GM19351 (cell line): ENCODE data around the gene C18orf63.
"Not testable (repeated sequence)": the region's sequence is repeated elsewhere in the genome, so short reads cannot be mapped to it uniquely, and the experiment has no call there.

Experiments
- ATAC-seq: cut with Tn5 transposase; IDR thresholded peaks from one replicate; pipeline ENCODE4 v1.9.1; 2021; ENCODE audit warnings: mild to moderate bottlenecking, moderate library complexity; ENCODE audit not compliant: unreplicated experiment

C18orf63 gene

GRCh38 chr18:74326231-74326630 lies 10.6 kb downstream of the C18orf63 start:
- no peak for ATAC-seq

DNA sequence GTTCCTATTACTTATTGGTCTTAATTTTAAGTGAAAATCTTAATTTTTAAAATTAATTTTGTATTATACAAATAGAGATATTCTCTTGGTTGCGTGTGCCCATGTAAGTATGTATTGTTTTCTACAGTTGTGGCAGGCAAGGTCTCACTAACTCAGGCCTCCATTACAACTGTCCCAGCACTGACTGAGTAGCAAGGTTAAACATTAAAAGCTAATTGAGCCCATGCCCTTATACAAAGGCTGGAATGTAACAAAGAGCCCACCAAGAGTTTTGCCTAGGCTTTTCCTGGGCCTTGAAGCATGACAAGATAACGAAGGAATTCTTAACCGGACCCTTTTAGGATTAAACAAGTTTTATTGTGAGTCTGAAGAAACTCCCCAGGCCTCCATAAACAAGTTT lies 11.2 kb downstream of the C18orf63 start:
- ATAC-seq = not testable (repeated sequence)

- no peak for ATAC-seq
Measured at GRCh38 chr18:74328206-74328605, 12.6 kb downstream of the C18orf63 start.

DNA sequence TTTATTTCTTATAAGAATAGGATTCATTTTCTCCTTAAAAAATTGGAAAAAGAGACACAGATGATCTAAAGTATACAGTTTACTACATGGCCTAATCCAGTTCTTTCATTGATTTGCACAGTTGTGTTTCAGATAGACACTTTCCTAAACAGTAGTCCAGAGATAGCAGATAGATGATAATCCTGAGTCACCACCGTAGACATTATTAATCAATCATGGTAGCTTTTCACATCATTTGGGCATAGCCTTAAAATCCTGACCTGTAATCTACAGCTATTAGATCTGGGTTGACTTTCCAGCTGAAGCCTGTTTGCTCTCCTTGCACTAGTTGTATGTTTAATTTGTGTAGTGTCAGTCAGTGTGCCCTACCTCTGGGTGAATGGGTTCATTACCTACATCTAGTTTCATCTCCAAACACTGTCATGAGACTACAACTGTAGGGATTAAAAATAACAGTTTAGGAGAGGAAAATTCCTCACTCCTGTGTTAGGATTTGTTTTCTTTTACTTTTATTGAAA lies 14.1 kb downstream of the C18orf63 start:
- ATAC-seq = no peak

GRCh38 chr18:74331404-74331803 lies 15.8 kb downstream of the C18orf63 start:
- peak; percentile 69 for ATAC-seq

GRCh38 chr18:74333091-74333490 lies 17.5 kb downstream of the C18orf63 start:
- no peak for ATAC-seq

- peak; percentile 77 for ATAC-seq
Measured at GRCh38 chr18:74334242-74334893, 18.7 kb downstream of the C18orf63 start.

DNA sequence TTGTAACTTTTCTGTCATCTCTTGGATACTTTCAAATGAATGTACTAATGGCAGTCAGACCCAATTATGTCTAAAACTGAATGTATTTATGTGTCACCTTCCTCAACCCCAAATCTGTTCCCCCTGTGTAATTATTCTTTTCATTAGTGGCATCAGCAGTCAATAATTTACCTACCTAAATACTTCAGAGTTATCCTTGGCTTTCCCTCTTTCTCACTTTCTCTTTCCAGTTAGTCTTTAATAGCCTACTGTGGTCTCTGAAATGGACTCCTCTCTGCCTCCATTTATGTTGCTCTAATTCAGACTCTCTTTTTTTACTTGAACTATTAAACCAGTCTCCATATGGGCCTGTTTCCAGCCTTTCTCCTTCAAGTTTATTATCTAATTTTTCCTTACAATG lies 21.0 kb downstream of the C18orf63 start:
- ATAC-seq = no peak

DNA sequence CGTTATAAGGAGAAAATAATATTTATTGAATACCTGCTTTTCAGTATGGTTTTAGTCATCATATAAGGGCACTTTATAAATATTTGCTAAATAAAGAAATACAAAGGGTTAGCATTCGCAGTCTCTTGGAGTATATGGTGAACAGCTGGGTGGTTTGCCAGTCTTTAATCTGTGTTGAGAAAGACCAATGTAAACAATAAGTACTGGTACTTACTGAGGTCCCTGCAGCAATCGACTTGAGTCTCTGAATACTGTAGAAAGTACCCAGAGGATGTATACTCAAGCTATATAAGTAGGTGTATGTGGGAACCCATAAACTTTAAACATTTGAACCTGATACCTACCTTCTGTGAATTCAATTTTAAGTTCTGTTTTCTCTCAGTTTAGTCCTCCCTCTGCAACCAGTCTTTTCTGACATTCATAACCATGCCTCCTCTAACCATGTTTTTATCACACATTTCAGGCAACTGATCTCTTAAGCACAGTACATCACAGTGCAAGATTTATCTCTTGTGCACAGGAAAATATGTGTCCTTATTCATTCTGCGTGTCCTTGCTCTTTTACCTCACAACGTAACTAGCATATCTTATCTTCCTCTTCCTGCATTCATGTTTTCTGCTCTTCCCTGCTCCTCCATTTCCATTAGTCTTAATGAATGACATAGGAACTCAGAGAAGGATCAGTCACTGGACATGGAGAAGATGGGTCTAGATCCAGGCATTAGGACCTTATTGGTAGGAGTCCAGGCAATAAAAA lies 21.7 kb downstream of the C18orf63 start:
- ATAC-seq = no peak

- ATAC-seq = no peak
Measured at GRCh38 chr18:74337912-74338309, 22.3 kb downstream of the C18orf63 start.

- no peak for ATAC-seq
Measured at GRCh38 chr18:74342416-74343043, 26.9 kb downstream of the C18orf63 start.

GRCh38 chr18:74346206-74346605 lies 30.6 kb downstream of the C18orf63 start:
- no peak for ATAC-seq

DNA sequence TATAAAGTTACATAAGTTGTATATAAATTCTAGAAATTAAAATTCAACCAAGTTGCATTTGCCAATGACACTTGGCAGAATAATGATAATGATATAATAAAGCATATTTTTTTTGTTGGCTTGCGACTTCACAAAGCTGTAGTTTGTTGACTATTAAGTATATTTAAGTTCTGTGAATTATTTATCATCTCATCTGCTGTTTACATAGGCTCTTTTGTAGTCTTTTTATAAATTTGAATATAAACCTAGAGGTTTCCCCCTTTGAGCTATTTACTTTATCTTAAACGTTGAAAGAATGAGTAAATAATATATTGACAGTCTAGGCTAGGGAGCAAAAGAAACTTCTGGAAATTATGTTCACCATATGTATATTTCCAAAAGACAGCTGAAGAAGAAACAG lies 32.9 kb downstream of the C18orf63 start:
- no peak for ATAC-seq

GRCh38 chr18:74351354-74351753 lies 35.7 kb downstream of the C18orf63 start:
- ATAC-seq = peak; percentile 78

GRCh38 chr18:74353169-74353775 lies 37.6 kb downstream of the C18orf63 start:
- ATAC-seq = peak; percentile 79

DNA sequence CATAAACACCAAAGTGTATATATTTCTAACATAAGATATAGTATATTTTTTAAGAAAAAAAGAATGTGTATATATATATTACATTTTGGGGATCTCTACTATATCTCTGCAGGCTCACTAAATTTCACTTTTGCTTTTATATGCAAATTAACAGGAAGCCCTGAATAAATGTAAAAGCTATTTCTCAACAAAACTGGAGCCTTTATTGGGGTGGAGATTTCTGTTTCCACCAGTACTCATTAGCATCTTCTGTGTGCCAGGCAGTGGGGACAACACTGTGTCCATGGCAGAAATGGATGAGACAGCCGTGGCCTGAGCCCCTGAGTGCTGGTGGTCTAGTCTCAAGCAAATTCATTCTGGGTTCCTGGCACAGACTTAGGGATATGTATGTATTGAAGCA lies 41.3 kb downstream of the C18orf63 start:
- peak; percentile 61 for ATAC-seq

DNA sequence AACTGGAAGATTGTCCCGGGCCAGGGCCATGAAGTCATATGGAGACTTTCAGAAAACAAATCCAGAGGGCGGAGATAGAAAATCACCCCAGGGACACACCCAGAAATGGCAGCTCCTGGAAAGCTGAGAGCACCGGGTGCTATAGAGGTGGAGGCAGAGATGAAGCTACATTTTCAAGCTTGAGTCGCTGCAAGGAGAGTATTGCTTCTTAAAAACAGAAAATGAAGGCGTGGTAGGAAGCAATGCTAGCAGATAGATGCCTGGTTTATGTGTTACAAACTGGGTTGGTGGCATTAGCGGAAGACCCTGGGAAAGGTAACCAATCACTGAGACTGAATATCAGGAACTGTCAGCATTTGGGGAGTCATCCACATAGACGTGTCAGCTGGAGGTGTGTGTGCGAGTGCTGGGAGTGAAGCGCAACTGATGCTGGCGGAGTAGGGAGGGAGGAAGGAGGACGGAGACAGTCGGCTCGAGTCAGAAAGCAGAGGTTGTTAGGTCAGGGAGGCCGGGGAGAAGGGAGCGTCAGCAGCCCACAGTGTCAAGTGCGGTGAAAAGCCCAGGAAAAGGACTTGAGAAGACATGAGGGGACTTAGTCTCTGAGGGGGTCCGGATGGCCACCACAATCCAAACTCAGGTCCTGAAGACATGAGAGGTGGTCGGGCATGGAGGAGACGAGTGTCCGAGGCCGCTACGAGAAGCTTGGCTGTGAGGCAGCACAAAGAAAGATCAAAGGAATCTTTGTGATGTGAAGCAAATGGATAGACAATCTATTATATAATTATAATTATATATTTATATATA lies 45.4 kb downstream of the C18orf63 start:
- no peak for ATAC-seq

DNA sequence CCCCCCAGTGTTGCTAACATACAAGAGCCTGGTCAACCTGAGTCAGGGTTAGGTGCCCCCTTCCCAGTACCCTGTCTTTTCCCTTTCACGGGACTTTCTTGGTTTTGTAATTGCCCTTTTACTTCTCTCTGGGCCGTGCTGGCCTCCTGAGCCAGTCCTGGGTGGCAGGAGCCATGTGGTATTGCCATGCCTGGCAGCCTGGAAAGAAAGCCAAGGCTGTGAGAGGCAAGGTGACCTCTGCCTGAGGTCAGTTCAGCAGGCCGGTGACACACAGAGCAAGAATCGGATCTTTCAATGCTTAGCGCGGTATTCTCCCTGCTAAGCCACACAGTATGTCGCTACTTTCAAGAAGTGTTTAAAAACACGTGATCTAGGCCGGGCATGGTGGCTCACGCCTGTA lies 52.3 kb downstream of the C18orf63 start:
- no peak for ATAC-seq

- ATAC-seq = no peak
Measured at GRCh38 chr18:74368901-74369705, 53.5 kb downstream of the C18orf63 start.

GRCh38 chr18:74370115-74370514 lies 54.5 kb downstream of the C18orf63 start:
- ATAC-seq = no peak
